ENCODE measurements around the gene PTGFRN. TPM values are rescaled to one million over a fixed set of nuclear protein-coding genes. Genes with fewer than 3 reads are reported as not detected.
"Not testable (repeated sequence)": the region's sequence is repeated elsewhere in the genome, so short reads cannot be mapped to it uniquely, and the experiment has no call there.

Gene PTGFRN
- polyA plus RNA-seq (ENCODE audit: insufficient read length) = 56.6 TPM
- long read RNA-seq, donor 1, full-length matches to known transcripts = 3 of 39 reads
- long read RNA-seq, donor 1, partial matches to known transcripts = 36 of 39 reads
- long read RNA-seq, donor 1, other reads (novel, unspliced or antisense) = 0 of 39 reads
- long read RNA-seq, donor 2, full-length matches to known transcripts = 6 of 6 reads
- long read RNA-seq, donor 2, partial matches to known transcripts = 0 of 6 reads
- long read RNA-seq, donor 2, other reads (novel, unspliced or antisense) = 0 of 6 reads
- long read RNA-seq, donor 3, full-length matches to known transcripts = 3 of 8 reads
- long read RNA-seq, donor 3, partial matches to known transcripts = 5 of 8 reads
- long read RNA-seq, donor 3, other reads (novel, unspliced or antisense) = 0 of 8 reads
- long read RNA-seq, donor 4 = 0 reads
- long read RNA-seq, donor 5, full-length matches to known transcripts = 1 of 1 reads
- long read RNA-seq, donor 5, partial matches to known transcripts = 0 of 1 reads
- long read RNA-seq, donor 5, other reads (novel, unspliced or antisense) = 0 of 1 reads
- long read RNA-seq, donor 6, full-length matches to known transcripts = 4 of 4 reads
- long read RNA-seq, donor 6, partial matches to known transcripts = 0 of 4 reads
- long read RNA-seq, donor 6, other reads (novel, unspliced or antisense) = 0 of 4 reads
- long read RNA-seq, donor 7, full-length matches to known transcripts = 3 of 34 reads
- long read RNA-seq, donor 7, partial matches to known transcripts = 31 of 34 reads
- long read RNA-seq, donor 7, other reads (novel, unspliced or antisense) = 0 of 34 reads
- long read RNA-seq, donor 8, full-length matches to known transcripts = 2 of 2 reads
- long read RNA-seq, donor 8, partial matches to known transcripts = 0 of 2 reads
- long read RNA-seq, donor 8, other reads (novel, unspliced or antisense) = 0 of 2 reads

DNA sequence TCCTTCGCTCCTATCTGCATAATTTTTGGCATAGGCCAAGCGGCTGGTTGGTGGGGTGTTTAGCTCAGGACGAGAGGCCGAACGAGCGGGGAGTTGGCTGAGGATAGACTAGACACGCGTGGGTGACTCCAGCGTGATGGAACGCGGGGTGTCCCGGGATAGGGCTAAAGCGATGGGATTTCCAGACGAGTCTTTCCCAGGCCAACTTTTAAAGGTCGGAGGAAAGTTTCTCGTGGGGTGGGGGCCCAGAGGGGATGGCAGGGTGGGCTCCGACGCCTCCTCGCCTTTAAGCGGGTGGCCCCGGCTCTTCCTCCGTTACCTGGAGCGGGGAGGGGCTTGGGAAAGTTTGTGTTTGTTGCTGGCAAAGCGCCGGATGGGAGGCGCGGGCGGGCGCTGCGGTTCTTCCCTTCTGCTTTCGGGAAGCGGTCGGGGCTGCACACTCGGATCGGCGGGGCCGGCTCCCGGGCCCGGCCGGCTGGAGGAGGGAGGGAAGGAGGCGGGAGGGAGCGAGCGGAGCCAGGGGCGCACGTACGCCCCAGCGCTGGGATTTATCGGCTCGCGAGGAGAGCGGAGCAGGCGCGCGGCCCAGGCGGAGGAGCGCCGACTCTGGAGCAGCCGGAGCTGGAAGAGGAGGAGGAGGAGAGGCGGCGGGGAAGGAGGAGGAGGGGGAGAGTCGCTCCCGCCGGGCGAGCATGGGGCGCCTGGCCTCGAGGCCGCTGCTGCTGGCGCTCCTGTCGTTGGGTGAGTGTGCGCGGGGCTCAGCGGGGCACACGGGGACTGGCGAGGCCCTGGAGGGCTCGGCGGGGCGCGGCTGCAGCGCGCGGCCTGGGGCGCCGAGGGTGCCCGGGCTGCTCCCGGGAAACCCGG lies at the start of gene PTGFRN:
Gene PTGFRN (plus strand): TSS at position 405 of the 867 bp plus-strand sequence. CDS start 288 bp downstream, at position 693.
- DNase-seq = peak; percentile 81

DNA sequence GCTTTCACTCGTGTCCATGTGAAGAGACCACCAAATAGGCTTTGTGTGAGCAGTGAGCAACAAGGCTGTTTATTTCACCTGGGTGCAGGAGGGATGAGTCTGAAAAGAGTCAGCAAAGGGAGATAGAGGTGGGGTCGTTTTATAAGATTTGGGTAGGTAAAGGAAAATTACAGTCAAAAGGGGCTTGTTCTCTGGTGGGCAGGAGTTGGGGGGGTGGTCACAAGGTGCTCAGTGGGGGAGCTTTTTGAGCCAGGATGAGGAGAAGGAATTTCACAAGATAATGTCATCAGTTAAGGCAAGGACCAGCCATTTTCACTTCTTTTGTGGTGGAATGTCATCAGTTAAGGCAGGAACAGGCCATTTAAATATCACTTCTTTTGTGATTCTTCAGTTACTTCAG lies 49.5 kb upstream of the PTGFRN start:
- DNase-seq = not testable (repeated sequence)

DNA sequence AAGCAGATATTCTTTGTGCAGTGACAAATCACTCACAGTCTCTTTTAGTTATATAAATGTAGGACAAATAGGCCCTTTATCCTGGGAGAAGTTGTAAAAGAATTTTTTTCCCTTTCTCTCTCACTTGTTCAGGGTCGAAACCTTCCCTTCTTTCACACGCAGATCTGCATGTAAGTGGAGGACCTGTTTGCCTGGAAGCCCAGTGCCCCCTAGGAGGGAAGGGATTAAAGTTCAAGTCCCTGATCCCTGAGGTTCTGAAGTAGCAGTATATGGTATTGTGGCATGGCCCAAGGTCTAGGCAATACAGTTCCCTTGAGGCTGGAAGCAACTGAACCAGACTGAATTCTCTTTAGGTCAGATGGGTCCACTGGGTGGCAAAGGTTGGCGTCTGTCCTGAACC lies 48.6 kb upstream of the PTGFRN start:
- no peak for DNase-seq

DNA sequence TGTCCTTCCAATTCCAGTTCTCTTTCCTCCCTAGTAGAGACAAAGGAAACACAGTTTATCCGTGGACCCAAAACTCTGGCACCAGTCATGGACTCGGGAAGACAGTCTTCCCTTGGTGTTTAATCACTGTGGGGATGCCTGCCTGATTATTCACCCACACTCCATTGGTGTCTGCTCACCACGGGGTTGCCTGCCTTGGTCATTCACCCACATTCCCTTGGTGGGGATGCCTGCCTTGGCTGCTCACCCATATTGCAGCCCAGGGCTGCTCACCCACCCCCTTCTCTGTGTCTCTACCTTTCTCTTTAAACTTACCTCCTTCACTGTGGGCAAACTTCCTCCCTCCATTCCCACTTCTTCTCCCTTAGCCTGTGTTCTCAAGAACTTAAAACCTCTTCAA lies 46.7 kb upstream of the PTGFRN start:
- DNase-seq = not testable (repeated sequence)

DNA sequence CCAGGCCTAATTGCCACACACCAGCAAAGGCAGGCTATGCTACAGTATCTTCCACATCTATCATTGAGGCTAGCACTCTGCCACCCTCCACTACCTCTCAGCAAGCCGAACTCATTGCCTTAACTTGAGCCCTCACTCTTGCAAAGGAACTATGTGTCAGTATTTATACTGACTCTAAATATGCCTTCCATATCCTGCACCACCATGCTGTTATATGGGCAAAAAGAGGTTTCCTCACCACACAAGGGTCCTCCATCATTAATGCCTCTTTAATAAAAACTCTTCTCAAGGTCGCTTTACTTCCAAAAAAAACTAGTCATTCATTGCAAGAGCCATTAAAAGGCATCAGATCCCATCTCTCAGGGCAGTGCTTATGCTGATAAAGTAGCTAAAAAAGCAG lies 43.2 kb upstream of the PTGFRN start:
- not testable (repeated sequence) for DNase-seq

DNA sequence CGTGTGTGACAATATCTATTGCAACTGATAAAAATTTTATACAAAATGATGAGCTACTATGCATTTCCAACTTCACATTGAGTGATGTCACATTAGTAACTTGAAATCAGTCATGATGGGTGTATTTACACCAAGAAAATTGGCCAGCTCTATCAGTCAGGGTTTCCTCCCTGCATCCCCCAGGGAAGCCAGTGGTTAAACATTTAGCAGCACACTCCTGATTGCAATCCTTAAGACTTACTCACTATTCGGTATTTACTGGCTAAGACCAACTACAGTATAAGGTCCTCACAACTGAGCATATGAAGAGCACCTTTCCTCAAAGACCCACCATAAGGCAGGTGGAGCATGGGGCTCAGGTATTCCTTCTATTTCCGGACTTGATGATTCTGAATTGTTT lies 41.3 kb upstream of the PTGFRN start:
- no peak for DNase-seq

DNA sequence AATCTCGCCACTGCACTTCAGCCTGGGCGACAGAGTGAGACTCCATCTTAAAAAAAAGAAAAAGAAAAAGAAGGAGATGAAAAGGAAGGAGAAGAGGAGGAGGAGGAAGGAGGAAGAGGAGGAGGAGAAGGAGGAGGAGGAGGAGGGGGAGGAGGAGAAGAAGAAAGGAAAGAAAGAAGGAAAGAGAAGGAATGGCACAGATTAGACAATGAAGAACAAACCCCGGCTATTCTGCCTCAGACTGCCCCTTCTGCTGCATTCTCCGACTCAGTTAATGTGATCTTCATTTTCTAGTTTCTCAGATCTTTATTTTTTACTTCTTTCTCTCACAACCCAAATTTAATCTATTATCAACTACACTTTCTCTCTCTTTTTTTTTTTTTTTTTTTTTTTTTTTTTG lies 40.1 kb upstream of the PTGFRN start:
- no peak for DNase-seq

DNA sequence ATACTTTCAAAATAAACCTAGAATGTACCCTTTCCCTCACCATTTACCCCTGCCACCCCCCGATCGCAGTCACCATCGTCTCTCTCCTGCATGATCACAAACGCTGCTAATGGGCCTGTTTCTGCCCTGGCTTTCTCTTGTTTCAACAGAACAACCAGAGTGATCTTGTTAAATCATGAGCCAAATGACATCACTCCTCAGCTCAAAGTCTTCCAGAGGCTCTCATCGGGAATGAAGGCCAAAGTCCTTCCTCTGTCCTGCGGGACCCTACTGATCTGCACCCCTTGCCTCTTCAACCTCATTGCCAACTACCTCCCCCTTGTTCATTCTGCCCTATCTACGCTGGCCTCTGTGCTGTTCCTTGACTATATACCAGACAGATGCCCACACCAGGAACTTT lies 39.4 kb upstream of the PTGFRN start:
- DNase-seq = no peak

DNA sequence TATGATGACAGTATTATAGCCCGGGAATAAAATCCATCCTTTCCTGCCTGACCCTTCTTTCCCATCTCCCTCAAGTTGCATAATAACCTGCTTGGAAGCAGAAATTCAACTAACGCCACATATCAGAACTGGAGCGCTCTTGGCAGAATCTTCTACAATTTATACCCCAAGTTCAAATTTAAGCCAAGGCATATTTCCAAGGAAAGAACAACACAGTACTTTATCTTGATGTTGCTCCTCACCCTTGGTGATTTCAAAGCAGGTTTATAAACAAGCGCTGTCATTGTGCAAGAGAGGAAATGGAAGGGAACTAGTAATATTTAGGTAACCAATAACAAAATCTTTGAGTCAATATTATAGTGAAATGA lies 38.0 kb upstream of the PTGFRN start:
- DNase-seq = no peak

DNA sequence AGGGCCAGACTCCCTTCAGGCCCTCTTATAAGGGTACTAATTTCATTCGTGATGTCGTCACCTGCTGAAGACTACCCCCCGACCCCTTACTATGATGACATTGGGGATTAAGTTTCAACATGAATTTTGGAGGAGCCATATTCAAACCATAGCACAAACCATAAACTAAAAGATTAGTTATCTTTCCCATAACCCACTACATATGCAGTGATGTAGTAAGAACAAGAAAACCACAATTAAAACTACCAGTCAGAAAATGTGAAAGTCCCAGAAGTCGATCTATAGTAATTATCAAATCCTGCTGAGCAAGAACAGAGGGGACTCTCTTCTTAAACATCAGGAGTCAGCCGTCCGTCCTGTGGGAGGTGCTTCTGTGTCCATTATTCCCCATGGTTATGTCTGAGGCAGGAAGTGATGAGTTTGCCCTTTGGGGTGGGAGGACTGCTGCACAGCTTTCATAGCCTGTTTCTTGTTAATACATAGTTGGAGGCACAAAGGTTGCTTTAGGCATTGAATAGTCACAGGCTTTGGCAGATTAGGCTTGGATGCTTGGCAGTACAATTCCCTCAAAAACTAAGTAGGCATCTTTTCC lies 35.9 kb upstream of the PTGFRN start:
- DNase-seq = no peak

DNA sequence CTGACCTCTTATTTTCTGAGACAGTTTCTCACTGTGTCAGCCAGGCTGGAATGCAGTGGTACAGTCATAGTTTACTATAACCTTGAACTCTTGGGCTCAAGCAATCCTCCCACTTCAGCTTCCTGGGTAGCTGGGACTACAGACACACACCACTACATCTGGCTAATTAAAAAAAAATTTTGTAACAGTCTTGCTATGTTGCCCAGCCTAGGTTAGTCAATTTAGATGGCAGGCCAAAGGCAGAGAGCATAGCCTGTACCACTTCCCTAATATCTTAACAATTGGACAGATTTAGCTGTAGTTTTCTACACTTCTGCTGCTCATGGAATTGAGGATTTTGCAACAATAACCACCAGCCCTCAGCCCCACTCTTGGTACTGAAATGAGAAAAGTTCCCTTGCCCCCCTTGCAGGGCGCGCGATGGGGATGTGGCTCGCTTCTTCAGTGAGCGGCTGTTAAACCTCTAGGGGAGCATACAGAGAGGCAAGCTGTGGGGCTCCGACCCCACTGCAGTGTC lies 34.9 kb upstream of the PTGFRN start:
- DNase-seq = no peak

DNA sequence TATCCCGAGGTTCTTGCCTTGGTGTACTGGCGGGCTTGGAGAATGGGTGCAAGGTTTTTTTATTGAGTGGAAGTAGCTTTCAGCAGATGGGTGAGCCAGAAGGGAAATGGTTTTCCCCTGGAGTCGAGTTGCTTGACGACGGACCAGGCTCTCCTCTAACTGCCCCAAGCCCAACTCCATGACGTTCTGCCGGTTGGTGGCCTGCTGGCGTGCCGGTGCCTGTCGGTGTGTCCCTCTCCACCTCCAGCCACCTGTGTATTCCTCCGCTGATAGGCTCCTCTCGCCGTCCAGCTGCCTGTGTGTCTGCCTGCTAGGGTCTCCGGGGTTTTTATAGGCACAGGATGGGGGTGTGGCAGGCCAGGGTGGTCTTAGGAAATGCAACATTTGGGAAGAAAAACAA lies 34.3 kb upstream of the PTGFRN start:
- no peak for DNase-seq

DNA sequence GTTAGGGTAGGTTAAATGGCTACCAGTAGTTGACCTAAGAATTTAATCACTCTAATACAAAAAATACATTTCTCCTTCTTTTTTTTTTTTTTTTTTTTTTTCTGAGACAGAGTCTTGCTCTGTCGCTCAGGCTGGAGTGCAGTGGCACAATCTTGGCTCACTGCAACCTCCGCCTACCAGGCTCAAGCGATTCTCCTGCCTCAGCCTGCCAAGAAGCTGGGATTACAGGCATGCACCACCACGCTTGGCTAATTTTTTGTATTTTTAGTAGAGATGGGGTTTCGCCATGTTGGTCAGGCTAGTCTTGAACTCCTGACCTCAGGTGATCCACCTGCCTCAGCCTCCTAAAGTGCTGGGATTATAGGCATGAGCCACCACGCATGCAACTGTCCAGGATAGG lies 33.8 kb upstream of the PTGFRN start:
- DNase-seq = not testable (repeated sequence)

DNA sequence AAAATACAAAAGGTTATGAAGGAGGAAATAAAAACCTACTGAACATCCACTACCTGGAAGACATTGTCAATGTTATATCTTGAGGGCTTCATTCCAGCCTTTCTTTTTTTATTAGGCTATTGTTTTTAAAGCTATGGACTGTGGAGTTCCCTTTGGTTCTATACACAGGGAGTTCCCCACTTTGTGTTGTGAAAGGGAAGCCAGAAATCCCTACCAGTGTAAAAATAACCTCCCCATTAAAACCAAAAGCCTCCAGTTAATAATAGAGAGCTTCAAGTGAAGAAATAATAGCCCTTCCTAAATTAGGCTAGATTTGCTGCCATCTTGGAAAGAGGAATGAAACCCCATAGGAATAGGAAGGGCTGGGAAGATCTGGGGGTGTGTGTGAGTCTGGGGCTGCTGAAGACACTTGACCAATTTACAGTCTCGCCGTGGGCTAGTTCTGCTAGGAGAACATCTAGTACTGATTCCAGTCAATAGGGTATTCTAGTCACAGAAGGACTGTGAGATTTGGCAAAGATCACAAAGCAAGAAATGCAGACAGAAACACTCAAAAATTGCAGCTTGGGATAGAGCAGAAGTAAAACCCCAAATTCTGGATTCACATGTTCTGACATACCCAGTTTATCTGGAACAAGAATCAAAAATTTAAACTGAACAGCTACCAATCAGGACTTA lies 32.4 kb upstream of the PTGFRN start:
- no peak for DNase-seq

DNA sequence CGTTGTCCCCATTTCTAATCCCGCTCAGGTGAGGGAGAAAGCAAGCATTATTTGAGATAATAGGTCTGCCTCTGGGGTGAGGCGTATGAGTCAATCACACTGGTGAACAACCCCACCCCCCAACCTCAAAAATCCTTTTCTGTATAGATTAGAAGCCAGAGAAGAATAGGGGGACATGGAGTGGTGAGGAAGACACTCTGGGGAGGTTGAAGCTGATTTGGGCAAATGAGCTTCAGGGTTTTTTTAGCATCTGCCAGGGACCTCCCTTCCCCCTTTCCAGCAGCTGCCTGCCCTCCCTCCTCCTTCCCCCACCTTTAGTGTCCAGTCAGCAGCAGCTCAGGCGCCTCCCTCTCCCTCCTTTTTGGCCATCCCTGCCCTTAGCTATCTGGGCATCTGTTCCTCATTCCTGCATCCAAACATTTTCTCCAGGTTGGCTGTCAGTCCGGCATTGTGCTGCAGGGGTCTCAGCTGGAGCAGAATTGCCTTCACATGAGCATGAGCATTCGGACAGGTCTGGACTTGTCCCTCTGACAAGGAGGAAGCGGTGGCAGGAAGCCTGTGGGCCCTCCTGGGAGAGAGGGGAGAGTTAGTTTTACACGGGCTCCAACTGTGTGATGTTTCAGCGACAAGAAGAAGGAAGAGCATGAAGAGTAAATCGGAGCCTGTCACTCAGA lies 30.8 kb upstream of the PTGFRN start:
- peak; percentile 29 for DNase-seq

DNA sequence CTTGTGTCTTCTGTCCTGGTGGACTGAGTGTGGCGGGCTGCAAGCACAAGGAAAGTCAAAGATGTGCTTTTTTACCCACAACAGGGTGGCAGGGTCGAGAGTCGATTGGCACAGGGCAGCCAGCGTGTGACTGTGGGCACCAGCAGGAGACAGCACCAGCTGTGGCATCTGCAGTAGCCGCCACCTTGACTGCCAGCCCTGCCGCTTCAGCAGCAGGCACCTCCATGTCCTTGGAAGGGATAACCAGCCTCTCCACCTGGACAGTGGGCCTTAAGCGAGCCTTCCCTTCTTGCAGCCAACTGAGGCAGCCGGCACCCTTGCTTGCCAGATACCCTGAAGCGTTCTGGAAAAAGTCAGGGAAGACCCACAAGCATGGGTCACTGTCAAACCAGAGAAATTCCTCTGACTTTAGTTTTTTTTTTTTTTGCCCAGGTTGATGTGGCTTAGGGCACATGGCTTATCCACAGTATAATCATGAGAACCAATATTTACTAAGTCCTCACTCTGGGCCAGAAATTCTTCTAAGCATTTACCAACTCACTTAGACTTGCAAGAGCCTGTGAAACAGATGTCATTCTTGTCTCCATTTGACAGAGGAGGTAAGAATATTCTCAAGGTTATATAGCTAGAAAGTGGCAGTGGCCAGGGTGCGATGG lies 30.1 kb upstream of the PTGFRN start:
- no peak for DNase-seq

DNA sequence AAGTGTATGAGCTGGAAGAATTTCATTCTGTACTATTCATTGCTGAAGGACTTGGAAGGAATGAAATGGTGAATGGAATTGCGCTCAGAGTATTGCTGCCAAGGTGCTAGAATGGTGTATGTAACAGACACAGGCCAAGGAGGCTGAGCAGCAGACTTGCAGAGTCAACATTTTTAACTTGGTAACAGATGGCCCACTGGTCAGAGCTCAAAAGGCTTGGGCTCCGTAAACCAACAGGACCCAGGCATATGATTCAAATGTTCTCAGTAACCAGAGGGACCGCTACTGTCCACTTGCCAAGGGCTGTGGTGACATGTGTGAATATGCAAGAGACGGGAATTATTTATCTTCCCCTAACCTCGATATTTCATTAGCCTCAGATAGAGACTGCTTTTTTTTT lies 28.8 kb upstream of the PTGFRN start:
- no peak for DNase-seq

DNA sequence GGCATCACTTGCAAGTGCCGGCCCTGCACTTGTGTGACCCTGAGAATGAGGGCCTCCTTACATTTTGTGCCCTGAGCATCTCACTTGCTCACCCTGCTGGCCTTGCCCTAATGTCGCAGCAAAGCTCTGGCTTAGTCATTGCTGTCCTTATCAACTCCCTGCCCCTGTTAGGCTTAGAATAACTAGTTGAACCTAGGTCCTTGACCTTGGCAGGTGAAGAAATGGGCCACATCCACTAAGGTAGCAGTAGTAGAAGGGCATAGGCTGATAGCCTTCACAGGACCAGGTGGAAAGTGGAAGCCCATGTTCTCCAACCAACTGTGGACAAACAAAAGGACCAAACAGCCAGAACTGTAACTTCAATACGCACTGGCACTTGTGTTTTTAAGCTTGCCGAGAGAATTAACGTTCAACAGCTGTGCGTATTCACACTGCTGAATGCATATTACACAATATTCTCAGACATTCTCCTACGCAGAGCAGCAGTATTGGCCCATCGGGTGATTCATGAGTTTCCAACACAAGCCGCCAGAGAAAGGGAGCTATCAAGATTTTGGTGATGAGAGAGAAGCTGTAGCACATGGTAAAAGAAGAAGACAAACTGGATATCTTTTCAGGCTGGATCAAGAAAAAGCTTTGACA lies 27.7 kb upstream of the PTGFRN start:
- no peak for DNase-seq

DNA sequence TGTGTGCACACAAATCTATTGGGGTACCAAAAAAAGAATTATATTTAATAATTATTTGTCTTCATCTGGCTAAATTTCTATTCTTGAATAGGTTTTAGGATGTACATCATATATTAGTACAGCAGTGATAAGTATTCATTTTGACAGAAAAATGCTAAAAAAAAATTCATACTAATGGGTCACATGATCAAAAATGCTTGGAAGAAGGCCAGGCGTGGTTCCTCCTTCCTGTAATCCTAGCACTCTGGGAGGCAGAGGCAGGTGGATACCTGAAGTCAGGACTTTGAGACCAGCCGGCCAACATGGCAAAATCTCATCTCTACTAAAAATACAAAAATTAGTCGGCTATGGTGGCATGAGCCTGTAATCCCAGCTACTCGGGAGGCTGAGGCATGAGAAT lies 26.9 kb upstream of the PTGFRN start:
- DNase-seq = no peak
